HG02623 (cell line): ENCODE data around the gene ATP6V0A4.
"Not testable (repeated sequence)": the region's sequence is repeated elsewhere in the genome, so short reads cannot be mapped to it uniquely, and the experiment has no call there.

Experiments
- ATAC-seq: cut with Tn5 transposase; IDR thresholded peaks from one replicate; pipeline ENCODE4 v1.9.1; 2021; ENCODE audit warnings: moderate library complexity; ENCODE audit not compliant: unreplicated experiment

ATP6V0A4 gene

GRCh38 chr7:138752518-138753149 is 45.4 kb downstream of the ATP6V0A4 start:
- peak; percentile 69 for ATAC-seq

DNA sequence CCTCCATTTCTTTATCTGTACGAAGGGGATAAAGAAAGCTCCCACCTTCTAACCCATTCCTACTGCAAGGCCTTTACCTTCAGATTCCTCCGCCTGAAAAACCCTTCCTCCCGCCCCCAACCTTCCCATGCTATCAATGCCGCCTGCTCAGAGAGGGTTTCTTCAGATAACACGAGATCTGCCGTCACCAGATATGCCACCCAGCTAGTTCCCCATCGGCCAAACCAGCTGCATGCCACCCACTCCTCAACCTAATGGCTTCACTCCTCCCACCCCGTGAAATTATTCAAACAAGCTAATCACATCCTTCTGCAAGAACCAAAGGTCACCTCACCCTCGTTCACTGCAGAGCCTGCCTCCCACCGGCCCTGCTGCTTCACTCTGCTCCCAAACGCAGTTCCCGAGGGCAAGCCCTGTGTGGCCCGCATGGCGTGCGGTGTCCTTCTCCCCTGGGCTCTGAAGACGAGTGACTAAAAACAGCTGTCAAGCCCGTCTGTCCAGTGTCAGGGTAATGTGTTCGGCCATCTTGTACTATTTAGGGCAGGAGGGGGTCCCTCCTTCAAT is 47.0 kb downstream of the ATP6V0A4 start:
- ATAC-seq = no peak

GRCh38 chr7:138750473-138750872 is 47.5 kb downstream of the ATP6V0A4 start:
- ATAC-seq = no peak

GRCh38 chr7:138749960-138750359 is 48.0 kb downstream of the ATP6V0A4 start:
- no peak for ATAC-seq

- ATAC-seq = no peak
These were observed 49.3 kb downstream of the ATP6V0A4 start for GRCh38 chr7:138748666-138749065.

- no peak for ATAC-seq
These were observed 51.9 kb downstream of the ATP6V0A4 start for GRCh38 chr7:138746073-138746472.

DNA sequence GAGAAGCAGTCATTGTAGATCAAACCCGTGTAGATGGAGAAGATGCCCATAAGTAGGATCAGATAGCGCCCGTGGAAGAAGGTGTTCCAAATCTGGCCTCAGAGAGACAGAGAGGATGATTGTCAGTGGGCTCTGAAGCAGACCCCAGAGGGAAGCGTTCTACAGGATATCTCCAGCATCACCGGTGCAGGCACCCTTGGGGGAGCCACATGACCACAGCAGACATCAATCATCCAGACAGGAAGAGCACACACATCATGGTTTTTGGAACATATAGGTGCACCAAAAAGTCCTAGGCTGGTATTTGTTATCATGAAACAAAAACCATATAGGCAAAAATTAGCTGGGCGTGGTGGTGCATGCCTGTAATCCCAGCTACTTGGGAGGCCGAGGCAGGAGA is 52.8 kb downstream of the ATP6V0A4 start:
- ATAC-seq = no peak

DNA sequence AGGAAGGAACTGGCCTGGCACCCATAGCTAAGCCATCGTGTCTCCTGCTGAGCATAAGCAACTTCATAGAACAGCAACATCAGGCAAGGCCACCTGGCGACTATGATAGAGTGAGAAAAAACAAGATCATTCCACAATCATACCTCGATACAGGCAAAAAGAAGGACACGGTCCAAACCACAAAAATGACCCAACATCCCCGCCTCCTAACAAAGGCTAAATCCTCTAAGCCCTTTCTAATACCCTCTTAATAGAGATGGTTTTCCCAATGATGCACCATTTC is 56.6 kb downstream of the ATP6V0A4 start:
- no peak for ATAC-seq

GRCh38 chr7:138739859-138740258 is 58.1 kb downstream of the ATP6V0A4 start:
- ATAC-seq = no peak

DNA sequence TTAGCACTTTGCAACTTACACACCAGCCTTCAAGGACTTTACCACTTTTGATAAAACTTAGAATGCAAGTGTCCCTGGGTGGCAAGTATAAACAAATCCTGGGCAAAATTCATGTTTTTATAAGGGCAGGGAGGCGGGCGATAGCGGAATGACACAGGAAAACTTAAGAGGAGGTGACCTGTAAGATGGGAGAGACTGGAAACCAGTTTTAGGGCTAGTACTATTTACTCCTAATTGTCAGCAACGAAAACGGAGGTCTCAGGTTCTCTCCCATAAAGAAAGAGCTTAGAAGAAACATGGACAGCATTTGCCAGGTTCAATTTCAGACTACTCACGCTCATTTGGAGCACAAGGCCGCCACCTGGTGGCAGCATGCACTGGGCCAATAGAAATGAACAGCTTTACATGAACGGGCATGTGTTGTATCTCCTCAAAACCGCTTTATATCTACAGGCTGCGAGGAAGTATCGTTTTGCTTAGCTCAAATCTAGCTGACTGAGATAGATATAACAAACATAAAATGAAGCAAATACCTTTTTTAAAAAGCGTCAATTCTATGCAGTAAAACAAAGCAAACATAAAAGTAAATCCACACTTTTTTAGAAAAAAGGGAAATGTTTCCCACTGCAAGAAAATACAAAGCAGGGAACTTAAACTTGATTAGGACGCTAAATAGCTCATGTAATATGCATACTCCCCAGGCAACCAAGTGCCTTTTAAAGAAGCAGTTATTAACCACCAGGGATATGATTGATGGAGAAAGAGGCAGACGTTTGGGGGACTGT is 59.3 kb downstream of the ATP6V0A4 start:
- ATAC-seq = peak; percentile 77

- no peak for ATAC-seq
These were observed 59.9 kb downstream of the ATP6V0A4 start for GRCh38 chr7:138738114-138738513.

GRCh38 chr7:138735399-138735798 is 62.6 kb downstream of the ATP6V0A4 start:
- ATAC-seq = no peak

DNA sequence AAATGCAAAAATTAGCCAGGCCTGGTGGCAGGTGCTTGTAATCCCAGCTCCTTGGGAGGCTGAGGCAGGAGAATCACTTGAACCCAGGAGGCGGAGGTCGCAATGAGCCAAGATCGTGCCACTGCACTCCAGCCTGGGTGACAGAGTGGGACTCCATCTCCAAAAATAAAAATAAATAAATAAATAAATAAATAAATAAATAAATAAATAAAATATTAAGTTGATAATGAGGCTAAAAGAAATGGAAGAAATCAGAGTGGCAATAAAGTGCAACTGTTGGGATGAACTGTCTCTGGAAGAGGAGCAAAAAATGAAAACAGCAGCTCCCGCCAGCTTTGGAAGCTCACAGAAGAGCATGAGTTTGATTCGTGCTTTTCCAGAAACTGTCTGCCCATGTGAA is 66.3 kb downstream of the ATP6V0A4 start:
- ATAC-seq = not testable (repeated sequence)

- no peak for ATAC-seq
These were observed 68.6 kb downstream of the ATP6V0A4 start for GRCh38 chr7:138729444-138729843.

DNA sequence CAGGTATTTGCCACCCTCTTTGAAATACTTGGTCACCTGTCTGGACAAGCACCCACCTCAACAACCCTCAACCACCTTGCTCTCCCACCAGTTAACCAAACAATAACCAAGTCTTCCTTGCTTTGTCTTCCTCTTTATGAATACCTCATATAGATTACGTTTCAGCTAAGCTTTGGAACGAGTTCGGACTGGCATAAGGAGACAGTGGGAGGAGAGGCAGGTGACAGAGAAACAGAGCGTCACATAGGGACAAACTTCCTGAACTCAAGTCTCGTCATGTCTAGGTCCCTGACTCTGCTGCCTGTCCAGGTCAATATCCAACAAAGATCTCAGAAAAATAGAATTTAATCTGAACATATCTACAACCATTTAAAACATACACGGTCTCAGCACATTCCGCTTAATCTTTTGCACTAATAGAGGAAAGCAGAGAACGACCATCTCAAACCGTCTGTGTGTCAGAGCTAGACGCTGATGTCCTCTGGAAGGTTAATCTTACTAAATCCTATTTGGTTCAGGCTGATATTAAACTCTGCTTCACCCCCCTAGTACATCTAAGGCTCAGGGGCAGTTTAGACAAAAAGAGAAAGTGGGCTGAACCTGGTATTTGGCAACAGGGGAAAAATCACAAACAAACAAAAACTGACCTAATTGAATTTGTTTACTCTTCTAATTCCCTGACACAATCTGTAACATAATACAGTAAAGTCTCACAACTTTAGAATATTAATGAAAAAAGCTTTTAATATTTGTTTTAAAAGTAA is 70.5 kb downstream of the ATP6V0A4 start:
- ATAC-seq = no peak

GRCh38 chr7:138726288-138726687 is 71.7 kb downstream of the ATP6V0A4 start:
- ATAC-seq = no peak

DNA sequence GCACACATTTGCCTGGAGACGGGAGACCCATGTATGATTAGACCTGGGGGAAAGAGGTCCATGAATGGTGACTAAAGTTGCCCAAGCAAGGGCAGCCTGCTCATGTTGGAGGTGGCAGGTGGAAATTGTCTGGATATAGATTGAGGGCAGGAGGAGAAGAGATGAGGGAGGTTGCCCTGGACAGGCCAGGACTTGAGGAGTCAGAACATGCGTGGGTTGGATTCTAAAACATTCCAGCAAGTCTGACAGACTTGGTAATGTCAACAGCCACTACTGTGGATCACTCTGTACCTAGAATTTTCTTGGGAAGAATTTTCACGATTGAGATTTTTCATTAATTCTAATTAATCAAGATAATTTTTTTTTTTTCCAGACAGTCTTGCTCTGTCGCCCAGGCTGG is 77.7 kb downstream of the ATP6V0A4 start:
- no peak for ATAC-seq

DNA sequence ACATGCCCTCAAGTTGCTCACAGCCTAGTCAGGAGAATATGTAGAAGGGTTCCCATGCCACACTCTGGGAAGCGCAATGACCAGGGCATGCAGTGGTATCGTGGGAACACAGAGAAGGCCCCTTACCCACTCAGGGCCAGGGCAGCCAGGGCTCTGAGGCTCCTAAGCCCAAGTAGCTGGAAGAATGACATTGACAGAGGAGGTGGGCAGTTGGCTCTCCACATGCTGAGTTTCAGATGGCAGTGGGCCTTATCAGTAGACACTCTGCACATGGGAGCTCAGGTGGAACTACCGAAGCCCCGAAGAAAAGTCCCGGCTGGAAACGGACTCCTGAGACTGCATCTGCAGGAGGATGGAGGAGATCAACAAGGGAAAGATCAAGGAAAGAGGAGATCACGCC is 81.1 kb downstream of the ATP6V0A4 start:
- no peak for ATAC-seq

GRCh38 chr7:138713191-138713590 is 84.8 kb downstream of the ATP6V0A4 start:
- ATAC-seq = no peak

DNA sequence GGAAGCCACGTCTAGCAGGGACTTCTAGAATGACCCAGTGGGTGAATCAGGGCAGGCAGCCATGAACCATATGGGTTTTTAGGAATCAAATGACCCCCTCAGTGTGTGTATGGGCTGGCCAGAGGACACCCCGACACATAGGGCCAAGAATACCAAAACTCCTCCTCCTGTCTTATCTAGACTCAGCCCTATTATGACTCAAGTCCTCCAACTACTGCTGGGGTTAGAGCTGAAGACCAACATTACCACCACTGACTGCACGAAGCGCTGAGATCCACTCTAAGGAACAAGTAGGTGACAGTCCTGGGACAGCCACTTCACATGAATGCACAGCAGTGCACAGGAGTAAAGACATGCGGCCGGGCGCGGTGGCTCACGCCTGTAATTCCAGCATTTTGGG is 85.3 kb downstream of the ATP6V0A4 start:
- ATAC-seq = no peak

DNA sequence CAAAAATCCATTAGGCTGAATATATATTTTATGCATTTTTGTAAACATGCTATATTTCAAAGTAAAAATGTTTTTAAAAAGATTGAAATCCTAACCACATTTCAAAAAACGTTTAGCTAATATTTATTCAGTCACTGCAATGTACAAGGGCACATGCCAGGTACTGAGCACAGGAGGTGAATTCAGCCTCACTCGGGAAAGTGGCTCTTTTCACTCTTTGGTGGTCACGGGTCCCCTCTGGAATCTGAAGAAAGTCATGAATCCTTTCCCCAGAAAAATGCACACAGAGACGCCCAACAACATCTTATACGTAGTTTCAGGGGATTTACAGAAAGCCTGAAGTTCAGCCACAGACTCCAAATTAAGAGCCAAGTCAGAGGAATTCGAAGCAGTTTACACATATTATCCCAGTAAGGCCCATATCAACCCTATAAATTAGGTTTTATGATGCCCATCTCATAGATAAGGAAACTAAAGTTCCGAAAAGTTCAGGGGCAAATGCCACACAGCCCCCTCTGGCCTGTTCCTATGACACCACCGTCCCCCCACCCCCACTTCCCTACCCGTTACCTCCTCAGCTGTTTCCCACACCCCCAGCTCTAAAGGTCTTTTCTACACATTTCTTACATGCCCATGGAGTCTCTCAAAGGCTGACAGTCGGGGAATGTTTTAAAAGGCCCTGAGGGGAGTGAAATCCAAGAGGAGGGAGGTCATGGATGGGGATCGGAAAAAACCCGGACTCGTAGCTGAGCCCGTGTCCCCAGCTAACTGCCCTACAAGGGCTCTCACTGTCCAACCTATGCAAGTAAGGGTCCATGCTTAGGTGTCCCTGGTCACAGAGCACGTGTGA is 87.2 kb downstream of the ATP6V0A4 start:
- ATAC-seq = no peak
